C4-2B (cell line): ENCODE results near the gene SPATA46.

Source experiments
- H3K27ac ChIP-seq: fragments of 450-650 bp; 2 replicates; pipeline ENCODE4 v1.5.1; 2017
- ZFX ChIP-seq: fragments of 450-650 bp; IDR thresholded peaks from 2 replicates; pipeline ENCODE4 v1.6.1; 2017
- TF ChIP-seq, protein P1 (sequence below): fragments of 450-650 bp; conservative IDR thresholded peaks from 2 replicates; pipeline ENCODE4 v1.5.1; 2017; ENCODE audit warnings: mild to moderate bottlenecking

SPATA46 gene

DNA sequence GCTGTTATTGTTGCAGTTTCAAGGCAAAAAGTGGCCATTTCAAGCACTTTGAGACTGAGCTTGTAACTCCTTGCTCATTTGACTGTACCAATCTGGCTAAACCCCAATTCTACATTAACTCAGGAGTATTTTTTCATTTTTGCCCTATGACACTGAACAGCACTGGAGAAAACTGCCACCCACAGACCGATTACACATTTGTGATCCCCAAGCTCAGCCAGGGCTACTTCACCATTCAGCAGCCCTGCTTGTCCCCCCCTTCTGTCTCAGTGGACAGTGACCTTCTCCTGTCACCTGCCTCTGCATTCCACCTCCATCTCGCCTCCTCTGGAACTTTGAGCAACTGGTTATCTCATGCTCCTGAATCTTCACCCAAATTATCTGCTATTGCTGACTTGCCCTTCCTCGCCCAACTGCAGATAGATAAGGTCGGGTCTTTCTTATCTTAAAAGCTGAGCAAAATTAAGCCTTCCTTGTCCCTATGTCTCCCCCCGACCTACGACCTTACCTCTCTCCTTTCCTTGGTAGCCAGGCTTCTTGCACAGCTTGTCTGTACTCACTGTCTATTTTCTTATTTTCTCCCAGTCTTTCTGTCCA lies 25.3 kb downstream of the SPATA46 start:
- TF ChIP-seq ZFX = no peak
- TF ChIP-seq, protein P1, sequence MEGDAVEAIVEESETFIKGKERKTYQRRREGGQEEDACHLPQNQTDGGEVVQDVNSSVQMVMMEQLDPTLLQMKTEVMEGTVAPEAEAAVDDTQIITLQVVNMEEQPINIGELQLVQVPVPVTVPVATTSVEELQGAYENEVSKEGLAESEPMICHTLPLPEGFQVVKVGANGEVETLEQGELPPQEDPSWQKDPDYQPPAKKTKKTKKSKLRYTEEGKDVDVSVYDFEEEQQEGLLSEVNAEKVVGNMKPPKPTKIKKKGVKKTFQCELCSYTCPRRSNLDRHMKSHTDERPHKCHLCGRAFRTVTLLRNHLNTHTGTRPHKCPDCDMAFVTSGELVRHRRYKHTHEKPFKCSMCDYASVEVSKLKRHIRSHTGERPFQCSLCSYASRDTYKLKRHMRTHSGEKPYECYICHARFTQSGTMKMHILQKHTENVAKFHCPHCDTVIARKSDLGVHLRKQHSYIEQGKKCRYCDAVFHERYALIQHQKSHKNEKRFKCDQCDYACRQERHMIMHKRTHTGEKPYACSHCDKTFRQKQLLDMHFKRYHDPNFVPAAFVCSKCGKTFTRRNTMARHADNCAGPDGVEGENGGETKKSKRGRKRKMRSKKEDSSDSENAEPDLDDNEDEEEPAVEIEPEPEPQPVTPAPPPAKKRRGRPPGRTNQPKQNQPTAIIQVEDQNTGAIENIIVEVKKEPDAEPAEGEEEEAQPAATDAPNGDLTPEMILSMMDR = no peak
- H3K27ac ChIP-seq = no peak overlapping the region

DNA sequence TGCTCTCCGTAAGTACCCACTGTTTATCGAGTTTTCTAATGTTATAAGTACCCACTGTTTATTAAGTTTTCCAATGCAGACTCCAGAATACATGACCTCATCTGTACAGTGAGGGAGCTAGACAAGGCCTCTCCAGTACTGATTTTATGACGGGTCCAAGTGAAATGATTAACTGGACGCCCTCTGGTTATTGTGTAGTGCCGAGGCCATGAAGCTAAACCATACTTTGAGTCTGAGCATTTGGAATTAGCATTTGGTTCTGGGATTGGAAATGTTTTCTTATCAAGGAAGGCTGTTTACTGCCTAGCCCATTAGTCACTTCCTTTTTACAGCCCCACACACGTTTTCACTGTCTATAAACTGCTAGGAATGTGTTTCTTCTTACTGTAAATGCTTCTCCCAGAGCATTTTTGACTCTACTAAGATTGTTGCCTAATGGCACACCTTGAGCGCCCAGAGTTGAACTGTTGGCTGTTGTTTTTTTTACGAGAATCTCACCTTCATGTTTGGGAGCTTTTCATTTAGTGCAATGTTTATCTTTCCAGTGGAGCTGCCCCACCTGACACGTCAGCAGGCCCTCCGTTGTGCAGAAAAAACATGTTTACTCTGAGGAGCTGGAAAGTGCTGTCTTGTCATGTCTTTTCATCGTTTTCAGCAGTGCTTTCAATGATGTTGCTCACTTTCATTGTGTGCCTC lies 26.9 kb downstream of the SPATA46 start:
- TF ChIP-seq, protein P1 = no peak
- no peak for TF ChIP-seq ZFX
- H3K27ac ChIP-seq = no peak overlapping the region

DNA sequence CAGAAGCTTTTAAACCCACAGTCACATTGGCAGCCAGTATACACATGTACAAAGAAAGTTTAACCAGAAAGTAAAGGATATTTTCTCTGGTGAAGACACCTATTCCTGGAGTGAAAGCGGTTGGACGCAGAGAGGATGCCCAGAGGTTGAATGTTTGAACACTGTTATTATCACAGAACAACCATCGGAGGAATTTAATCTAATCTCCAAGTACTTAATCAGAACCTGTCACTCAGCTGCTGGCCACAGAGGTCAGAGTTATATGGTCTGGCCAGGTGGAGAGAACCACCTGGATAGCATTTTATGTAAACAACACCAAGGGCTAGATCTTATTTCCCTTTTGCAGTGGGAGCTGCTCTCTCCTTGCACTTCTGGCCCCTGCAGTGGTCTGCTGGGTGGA lies 29.4 kb downstream of the SPATA46 start:
- TF ChIP-seq, protein P1 = no peak
- TF ChIP-seq ZFX = no peak

DNA sequence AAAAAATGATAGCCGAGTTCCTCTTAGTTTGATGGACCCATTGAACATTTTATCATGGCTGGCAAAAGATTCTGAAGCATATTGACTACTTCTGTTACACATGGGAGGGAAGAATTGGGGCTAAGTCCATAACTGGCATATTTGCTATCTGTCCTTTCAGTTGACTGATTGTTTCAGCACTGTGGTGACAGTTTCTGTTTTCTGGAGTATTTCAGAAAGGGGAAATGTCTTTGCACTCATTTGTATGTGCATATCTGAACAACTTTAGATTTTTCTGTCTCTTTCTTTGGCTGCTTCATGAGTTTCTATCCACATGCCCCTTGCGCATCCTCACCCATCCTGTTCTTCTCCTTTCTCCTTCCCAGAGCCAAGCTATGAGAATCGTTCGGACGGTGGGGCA lies 33.2 kb downstream of the SPATA46 start:
- TF ChIP-seq, protein P1 = no peak
- TF ChIP-seq ZFX = no peak
- no peak overlapping the region for H3K27ac ChIP-seq

More for the DNA sequence above, 29.4 kb downstream of the SPATA46 start:
- no peak overlapping the region for H3K27ac ChIP-seq

DNA sequence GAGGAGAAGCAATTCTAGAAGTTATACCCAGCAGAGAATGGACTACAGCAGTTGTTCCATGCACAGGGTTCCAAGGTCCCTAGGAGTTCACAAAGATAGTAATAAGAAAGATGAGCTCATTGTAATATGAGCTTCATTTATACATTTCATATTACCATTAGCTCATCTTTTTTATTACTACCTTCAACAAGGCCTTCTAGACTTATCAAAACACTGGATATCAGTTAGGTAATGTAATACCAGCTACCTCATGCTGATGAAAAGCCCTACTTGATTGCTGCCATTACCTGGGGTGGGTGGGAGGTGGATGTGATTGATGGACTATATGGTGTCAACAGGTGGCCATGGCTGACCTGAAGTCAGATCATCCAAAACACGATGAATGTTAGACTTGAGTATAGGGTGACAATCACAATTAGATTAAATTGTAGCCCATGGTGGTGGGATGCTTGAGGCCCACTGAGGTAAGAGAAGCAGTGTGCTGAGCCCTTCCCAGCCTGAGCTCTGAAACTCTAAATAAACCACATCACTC lies 34.1 kb downstream of the SPATA46 start:
- H3K27ac ChIP-seq = no peak overlapping the region; the same call in 1 of the 2 replicates
- no peak for TF ChIP-seq ZFX
- TF ChIP-seq, protein P1 = no peak

DNA sequence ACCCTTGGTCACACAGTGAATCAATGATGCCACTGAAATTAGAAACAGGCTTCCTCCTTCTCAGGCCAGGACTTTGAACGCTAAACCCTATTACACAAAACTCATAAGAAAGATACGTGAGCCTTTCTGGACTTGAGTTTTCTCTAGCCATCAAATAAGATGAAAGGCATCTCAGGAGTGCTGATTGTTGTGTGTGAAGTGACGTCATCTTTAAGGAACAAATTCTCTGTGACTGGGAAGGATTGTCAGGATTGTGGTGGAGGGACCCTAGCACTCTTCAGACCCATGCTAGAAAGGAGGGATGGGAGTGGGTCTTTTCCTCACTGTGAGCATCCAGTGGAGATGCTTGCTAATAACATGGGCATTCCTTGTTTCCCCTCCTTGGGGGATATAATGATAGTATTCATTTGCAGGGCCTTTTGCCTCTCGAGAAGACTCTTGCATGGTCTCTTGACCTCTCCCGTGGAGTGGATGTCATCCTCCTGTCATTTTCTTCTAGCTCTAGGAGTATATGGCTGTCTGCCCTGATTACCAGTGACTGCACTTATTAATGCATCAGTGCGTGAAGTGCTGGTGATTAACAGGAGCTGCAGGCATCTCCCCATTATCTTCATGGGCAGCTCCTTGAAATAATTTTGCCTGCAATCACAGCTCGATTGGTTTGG lies 39.9 kb downstream of the SPATA46 start:
- TF ChIP-seq, protein P1 = no peak
- TF ChIP-seq ZFX = no peak
- H3K27ac ChIP-seq = no peak overlapping the region

DNA sequence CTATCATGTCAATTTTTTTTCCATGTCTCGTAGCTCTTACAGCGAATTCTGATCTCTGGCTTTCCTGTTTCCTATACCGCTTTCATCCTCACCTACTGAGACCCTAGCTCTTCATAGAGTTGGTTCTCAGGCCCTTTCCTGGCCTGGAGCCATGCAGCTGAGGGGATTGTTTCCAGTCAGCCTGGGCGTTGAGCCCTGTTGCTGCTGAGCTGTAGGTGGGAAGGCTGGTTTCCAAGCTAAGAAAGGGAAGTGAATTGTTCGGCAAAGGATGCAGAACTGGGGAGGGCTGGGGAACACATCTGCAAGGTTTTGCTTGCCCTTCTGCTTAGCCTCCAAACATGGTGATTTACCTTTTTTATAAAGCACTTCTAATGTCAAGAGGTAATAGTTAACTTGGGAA lies 41.5 kb downstream of the SPATA46 start:
- H3K27ac ChIP-seq = no peak overlapping the region
- no peak for TF ChIP-seq ZFX
- TF ChIP-seq, protein P1 = no peak
